DOHH2 (cell line): ENCODE measurements around the gene TSC22D1.

Experiments
- CTCF ChIP-seq: fragments of 200-600 bp; sonication (generic); IDR thresholded peaks from one replicate; pipeline ENCODE4 v1.5.1; 2014; ENCODE audit warnings: antibody characterized with exemption, mild to moderate bottlenecking, low read depth, low read length; ENCODE audit not compliant: poor library complexity, severe bottlenecking
- EZH2phosphoT487 ChIP-seq: fragments of 200-600 bp; sonication (generic); IDR thresholded peaks from 2 replicates; pipeline ENCODE4 v1.6.1; 2017; ENCODE audit warnings: borderline replicate concordance, mild to moderate bottlenecking, antibody characterized with exemption, low read length, moderate library complexity, mixed read lengths

GRCh38 chr13:44410328-44410859 lies 165.7 kb downstream of the TSC22D1 start:
- TF ChIP-seq CTCF (peak; percentile 29), EZH2phosphoT487 (no peak)
